22Rv1 (cell line): ENCODE results near the gene ANKS1B.

Source experiments
- ZFX ChIP-seq: fragments of 450-650 bp; IDR thresholded peaks from 2 replicates; pipeline ENCODE4 v1.6.1; 2017; ENCODE audit warnings: antibody characterized with exemption, borderline replicate concordance
- TF ChIP-seq, protein P1 (sequence below): fragments of 450-650 bp; IDR thresholded peaks from 2 replicates; pipeline ENCODE4 v1.5.1; 2017; ENCODE audit warnings: mild to moderate bottlenecking

DNA sequence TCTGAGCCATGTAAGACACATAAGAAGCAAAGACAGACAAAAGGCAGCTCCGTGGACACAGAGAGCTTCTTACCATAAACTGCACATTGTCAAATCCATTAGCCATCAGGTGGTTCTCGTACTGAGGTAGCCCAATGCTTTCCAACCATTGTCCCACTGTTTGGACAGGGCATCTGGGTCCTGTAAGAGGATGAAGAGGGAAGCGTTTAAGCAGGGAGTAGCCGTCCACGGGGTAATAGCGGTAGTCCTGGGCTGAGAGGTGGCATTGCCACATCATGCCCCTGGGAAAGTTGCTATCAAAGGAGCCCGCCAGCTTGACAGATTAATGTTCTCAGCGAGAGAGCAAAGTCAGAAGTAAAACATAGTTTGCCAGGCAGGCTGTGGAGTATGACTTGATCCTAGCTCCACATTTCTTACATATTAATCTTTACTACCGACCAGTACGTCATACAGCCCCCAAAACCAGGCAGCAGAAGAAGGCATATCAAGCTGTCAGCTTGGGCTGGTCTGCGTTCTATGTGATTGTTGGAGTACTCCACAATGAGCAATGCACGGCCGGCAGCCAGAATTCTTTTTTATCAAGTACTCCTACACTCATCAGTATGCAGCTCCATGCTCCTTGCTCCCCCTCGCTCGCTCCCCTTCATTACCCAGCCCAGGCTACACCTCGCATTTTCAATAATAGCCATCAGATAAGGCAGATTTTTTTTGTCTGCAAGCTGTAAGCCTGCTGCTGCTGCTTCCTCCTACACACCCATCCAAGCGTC is 830.3 kb downstream of the ANKS1B start:
- TF ChIP-seq, protein P1, sequence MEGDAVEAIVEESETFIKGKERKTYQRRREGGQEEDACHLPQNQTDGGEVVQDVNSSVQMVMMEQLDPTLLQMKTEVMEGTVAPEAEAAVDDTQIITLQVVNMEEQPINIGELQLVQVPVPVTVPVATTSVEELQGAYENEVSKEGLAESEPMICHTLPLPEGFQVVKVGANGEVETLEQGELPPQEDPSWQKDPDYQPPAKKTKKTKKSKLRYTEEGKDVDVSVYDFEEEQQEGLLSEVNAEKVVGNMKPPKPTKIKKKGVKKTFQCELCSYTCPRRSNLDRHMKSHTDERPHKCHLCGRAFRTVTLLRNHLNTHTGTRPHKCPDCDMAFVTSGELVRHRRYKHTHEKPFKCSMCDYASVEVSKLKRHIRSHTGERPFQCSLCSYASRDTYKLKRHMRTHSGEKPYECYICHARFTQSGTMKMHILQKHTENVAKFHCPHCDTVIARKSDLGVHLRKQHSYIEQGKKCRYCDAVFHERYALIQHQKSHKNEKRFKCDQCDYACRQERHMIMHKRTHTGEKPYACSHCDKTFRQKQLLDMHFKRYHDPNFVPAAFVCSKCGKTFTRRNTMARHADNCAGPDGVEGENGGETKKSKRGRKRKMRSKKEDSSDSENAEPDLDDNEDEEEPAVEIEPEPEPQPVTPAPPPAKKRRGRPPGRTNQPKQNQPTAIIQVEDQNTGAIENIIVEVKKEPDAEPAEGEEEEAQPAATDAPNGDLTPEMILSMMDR = no peak
- no peak for TF ChIP-seq ZFX
